NCI-H2029 treated with DMSO at 0.1 percent for 48 hours (cell line): ENCODE results near the gene CDH4.

ENCODE experiments used
- DNase-seq: peaks from one replicate; lab custom pipeline; 2025; lab: John Stamatoyannopoulos, UW

Gene CDH4

DNA sequence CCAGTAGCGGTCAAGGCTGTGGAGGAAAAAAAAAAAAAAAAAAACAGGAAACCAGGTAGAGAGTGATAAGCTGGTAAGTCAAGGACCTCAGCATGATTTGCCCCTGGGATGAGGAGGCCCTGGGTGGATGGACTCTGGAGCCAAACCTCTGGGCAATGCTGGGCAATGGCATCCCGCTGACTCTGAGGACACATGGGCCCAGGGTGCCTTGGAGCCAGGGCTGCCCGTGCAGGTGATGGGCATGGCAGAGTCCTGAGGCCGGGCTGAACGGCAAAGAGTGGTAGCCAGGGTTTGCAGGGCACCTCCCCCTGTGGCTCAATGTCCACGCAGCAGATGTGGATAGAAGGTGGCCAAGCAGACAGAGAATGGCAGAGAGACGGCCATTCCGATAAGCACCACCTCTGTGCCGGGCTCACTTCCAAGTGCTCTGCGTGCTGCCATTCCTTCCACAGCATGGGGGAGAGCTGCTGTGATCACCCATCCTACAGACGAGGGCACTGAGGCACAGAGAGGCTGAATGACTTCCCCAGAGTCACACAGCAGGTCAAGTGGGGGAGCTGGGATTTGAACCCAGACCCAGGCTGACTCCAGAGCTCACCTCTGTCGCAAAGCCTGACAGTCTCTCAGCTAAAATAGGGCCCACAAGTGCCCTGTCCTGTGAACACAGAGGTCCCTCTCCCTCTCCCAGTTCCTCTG lies 353.9 kb downstream of the CDH4 start:
- DNase-seq = no peak

DNA sequence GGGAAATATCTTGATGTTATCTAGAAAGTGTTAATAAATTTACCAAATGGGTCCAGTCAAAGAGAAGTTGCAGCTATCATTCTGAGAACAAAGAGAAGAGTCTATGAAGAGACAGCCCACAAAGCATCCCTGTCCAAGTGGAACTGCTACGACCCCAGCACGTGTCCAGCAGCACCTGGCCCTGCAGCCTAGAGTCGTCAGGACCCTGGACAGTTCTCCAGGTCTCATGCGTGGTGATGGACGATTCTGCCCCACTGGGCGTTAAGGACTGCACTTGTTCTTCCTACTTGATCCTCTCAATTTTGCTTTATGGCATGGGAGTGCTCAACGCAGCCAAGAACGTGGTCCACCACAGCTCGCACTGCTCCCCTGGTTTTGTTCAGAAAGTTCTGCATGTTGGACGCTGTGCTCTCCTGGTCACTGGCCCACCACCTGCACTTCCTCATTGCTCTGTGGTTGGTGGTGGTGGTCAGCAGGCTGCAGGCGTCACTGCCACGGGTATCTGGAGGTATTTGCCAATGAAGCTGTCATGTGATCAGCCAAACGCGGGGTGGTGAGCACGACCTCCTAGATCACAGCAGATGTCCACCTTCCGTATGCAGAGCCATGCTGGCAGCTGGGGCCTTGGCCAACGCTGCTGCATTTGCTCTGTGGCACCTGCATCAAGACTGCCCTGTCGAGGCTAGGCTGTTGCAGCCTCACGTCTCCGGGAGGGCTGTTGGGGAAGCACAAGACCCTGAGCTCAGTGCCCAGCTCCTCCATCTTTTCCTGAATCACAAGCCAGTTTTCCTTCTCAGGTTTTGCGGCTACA lies 356.4 kb downstream of the CDH4 start:
- no peak for DNase-seq

DNA sequence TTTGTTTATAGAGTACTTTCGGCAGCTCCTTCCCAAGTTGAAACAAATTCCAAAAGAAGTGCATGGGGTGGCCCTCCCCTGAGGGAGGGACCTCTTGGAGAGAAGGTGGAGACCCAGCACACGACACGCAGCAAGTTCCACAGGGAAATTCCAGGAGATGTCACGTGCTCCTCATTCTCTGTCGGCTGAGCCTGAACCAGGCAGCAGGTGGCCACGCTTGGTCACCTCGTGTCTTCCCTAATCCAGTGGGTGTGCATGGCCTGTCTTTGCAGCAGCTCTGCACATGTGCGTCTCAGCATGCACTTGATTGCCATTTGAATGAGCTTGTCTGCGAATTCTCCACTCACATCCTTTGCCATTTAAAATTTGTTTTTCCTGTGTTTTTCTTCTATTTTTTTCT lies 357.4 kb downstream of the CDH4 start:
- DNase-seq = no peak

DNA sequence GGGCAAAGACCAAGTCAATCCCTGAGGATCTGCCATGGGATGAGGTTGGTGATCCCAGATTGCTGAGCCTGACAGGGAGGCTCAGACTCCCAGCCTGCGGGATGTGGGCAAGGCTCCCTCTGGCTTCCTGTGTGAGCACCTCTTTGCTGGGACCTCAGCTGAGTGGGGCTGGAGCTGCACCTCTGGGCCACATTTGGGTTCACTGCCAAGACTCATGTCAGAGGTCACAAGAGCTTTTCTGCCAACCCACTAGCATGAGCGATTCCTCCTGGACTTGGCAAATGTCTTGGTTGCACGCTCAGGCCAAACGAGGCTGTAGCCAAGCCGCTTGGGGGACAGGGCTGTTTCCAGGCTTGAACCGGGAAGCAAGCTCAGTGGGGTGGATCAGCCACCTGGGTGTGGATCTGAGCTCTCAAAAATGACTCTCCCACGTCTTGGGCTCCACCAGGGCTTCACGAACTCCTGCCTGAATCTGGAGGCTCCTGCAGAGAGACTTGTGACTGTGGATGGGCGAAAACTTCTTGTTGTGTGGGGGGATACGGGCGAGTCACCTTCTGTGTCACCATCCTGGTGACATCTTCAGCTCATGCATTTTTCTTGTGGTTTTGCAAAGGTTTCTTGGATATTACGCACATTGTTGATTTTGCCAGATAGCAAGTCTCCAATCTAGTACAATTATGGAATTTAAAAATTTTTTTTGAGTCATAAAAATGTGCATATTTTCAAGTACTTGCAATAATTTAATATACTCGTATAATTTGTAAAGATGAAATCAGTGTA lies 359.5 kb downstream of the CDH4 start:
- DNase-seq = no peak

DNA sequence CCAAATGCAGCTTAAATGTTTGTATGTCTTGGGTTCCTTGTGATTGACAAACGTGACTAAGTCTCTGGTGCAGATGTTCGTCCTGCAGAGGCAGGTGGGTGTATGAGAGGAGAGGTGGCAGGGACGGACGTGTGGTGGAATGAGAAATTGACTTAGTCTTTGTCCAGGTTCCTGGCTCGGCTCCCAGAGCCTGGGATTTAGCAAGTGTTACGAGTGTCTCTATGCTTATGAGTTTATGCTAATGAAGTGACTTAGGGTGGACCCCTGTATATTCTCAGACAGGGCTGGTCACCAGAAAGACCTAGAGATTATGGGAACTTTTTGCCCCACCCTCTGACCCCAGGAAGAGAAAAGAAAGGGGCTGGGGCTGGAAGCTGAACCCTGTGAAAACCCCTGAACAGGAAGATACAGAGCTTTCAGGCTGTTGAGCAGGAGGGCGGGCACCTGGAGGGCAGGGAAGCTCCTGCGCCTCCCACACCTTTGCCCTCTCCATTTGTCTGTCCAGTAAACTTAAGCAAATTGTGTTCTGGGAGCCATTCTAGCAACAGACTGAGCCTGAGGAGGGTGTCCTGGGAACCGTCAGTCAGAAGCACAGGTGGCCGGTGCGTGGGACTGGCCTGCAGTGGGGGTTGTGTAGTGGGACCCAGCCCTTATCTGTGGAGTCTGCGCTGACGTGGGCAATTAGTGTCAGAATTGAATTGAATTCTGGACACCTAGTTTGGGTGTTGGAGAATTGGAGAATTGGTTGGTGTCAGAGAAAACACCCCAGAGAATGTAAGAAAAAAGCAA lies 362.1 kb downstream of the CDH4 start:
- DNase-seq = no peak

DNA sequence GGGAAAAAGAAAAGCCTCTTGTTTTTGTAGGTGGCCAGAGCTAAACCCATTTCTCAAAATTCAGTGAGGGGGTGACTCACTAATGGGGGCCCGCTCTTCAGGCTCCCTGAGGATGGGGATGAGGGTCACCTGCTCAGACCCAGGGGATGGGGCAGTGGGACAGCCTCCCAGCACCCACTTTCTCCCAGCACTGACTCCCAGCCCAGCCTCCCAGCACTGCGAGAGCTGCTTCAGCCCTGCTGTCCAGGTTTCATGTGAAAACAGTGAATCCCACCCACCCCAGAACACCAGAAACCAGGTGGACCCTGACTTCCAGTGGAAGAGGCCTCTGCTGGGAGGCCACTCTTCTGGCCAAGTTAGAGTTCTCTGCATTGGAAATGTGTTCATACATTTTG lies 362.6 kb downstream of the CDH4 start:
- DNase-seq = no peak

DNA sequence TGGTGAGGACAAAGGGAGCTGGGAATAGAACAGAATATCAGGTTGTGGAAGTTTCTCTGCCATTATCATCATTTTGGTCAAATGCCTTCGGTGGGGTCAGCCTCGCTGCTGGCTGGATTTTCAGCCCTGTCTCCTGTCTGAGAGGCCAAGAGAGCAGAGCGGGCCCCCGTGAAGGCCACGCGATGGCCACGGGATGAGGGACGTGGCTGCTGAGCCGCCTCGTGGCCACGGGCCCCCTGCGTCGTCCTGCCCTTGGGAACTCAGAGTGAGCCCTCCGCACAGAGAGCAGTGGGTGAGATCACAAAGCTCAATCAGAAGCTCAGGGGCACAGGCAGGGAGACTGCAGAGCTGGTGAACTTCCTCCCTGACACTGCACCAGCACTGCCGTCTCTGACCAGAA lies 363.7 kb downstream of the CDH4 start:
- no peak for DNase-seq

DNA sequence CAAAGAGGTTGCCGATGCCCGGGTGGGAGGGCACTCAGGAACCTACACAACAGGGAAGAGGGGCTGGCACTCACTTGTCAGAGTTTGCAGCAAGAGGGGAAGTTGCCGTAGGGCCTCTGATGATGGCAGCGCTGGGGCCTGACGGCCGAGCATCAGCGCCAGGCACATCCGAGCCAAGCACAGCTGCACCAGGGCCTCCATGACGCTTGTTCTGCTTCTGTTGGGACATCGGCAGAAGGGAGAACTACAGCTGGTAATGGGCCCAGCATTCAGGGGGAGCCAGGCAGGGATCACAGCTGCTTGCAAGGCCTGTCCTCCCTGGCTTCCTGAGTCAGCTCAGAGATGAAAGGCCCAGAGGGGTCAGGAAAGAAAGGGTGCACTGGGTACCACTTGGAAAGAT lies 367.7 kb downstream of the CDH4 start:
- no peak for DNase-seq

DNA sequence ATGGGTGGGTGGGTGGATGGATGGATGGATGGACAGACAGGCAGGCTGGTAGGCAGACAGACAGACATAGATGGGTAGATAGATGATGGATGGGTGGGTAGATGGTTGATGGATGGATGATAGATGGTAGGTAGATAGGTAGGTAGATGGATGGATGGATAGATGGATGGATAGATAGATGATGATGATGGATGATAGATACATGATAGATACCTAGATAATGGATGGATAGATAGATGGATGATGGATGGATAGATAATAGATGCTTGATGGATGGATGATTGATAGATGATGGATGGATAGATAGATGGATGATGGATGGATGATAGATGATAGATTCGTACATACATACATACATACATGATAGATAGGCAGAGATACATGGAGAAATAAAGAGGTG lies 368.1 kb downstream of the CDH4 start:
- DNase-seq = no peak

DNA sequence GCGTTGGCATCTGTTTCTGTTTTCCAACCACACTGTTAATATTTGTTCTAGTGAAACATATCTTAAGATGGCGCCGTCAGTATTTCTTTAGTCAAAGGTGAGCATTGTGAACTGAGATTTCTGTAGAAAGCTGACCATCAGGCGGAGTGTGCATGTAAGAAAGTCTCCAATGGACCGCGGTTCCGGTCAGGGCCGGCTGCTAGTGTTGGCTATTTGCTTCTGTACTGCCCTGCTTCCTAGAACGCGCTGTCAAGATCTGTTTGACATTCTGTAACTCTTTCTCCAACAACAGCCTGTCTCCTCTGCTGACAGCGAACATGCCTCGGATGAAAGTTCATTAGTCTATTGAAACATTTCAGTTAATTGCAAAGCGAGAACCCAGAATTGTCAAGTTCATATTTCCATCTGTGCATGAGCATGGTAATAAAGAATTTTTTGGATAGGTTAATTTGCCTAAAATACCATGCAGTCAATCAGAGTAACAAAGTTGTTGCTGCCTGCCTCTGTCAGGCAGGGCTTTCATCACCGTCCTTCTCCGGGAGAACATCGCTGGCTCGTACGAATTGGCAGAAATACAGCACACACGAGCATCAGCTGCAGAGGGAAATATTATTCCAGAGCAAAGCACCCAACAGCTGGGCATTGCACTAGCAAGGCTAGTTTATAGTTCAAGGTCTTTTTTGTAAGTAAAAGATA lies 369.1 kb downstream of the CDH4 start:
- no peak for DNase-seq

DNA sequence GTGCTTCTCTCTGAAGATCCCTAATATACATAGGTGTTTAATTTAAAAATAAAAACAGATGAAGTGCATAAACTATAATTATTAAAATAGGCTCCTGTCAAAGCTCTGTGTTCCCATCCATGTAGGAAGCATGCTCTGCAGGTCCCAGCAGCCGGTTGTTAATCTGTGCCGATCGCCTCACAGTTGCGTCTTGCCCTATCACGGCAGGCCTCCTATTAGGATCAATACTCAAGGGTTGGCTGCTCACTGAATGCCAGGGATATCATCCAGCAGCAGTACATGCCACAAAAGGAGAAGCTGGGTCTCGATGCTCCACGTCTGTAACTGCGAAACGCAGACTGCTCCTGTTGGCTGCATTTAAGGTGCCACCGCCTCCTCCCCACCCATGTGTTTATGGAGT lies 369.8 kb downstream of the CDH4 start:
- DNase-seq = no peak

DNA sequence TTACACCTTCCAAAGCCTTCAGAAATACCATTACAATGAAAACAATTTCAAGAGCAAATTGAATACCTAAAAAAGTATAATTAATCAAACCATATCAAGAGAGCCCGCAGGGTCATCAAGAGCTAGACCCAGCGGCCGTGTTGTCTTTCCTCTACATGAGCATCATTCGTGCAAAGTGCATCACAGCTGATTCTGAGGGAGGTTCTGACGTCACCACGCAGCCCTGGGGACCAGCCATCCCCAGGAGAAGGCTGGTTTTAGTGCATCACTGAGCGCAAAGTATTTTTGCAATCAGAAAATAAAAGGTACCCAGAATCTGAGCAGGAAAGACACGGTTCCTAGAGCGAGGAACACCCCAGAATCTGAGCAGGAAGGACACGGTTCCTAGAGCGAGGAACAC lies 371.4 kb downstream of the CDH4 start:
- DNase-seq = no peak

DNA sequence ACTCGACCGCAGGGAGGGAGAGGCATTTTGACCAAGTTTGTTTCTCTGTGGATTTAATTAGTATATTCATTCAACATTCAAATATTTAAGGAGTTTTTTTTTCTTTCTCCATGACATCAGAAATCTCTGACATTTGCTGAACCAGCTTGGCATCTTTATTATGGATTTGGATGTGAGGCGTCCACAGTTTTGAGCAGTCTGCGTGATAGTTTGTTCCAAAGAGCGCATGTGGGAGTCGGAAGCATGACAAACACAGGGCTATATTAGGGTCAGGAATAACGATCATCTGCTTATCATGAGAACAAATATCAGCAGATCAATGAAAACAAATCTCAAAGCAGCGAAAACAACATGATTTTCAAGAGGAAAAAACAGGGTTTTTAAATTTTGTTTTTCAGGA lies 373.2 kb downstream of the CDH4 start:
- DNase-seq = no peak

DNA sequence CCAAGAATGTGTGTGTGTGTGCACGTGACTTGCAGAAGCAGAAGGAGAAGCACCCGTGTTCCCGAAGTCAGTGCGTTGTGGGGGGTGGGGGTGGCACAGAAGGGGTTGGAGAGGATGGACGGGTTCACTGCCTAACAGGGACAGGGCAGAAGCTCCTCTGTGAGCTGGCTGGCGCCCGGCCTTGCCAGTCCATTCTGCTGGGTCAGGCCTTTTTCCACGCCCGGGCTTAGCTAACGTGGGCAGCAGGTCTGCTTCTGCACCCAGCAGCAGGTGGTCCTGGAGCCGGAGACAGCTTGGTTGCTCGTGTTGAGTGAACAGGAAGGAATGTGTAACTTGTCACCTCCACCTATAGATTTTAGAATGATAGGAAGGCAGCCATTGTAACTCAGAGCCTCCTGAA lies 374.4 kb downstream of the CDH4 start:
- no peak for DNase-seq

DNA sequence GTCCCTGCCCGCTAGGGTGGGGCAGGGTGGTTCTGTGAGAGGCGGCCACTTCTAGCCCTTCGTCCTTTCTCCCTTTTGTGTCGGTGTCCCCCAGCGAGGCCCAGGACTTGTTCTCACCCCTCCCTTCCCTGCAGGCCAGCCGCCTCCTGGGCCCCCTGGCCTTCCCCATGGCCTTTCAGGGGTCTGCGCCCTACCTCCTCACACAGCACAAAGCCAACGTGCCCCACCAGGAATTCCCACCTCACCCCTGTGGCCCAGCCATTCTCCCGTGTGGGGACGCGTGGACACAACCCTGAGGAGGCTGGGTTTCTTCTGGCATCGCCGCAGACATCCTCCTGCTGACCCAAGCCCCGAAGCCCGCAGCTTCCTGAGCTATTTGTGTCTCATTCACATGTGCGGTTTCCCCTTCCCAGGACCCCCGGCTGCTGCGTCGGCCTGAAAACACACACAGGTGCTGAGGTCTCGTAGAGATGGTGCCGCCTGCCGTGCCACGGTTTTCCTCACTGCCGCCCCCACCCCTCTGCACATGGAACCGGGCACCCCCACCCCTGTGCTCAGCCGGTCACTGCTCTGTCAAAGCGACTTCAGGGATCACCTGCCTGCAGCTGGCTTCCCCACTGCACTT lies 375.8 kb downstream of the CDH4 start:
- DNase-seq = no peak

DNA sequence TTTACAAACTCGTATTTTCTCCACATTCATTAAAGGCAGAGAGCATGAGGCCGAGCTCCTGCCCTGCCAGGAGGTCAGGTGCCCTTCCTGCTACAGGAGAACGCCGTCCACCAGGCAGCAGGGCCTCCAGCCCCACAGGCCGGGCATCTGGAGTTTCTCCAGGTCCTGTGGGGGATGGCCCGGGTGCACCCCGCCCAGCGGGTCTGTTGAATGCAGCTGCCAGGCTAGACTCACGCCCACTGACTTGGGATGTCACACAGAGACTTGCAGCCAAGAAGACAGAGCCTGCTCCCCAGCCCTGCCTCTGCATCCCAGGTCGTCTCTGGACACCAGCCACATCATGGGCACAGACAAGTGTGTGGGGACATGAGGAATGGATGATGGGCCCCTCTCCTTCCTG lies 376.4 kb downstream of the CDH4 start:
- DNase-seq = no peak

DNA sequence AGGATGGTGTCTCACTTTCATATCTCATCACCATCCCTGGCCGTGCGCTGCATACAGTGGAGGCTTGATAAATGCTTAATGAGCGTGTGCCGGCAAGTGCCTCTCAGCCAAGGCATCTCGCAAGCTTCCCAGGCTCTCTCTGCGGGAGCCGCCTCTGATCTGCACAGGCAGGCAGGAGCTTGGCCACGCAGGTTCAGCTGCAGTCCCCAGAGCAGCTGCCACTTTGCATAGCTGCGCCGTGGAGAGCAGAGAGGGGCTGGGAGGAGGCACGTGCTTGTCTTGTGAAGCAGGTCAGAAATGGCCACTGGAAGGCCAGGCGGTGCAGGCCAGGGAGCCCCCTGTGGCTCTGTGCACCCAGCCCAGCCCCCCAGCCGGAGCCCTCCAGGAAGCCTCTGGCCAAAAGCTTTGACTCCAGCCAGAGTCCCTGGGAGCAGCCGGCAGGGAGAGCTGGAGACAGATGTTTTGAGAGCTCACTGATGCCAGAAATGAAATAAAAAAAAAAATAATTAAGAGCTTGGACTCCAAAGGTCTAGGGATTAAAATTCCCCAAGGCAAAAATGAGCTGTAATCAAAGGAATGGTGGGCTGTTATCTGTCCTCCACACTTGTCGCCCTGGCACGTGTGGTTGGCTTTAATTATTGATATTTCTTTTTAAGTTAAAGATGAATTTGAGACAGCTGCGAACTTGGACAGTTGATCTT lies 377.0 kb downstream of the CDH4 start:
- no peak for DNase-seq

DNA sequence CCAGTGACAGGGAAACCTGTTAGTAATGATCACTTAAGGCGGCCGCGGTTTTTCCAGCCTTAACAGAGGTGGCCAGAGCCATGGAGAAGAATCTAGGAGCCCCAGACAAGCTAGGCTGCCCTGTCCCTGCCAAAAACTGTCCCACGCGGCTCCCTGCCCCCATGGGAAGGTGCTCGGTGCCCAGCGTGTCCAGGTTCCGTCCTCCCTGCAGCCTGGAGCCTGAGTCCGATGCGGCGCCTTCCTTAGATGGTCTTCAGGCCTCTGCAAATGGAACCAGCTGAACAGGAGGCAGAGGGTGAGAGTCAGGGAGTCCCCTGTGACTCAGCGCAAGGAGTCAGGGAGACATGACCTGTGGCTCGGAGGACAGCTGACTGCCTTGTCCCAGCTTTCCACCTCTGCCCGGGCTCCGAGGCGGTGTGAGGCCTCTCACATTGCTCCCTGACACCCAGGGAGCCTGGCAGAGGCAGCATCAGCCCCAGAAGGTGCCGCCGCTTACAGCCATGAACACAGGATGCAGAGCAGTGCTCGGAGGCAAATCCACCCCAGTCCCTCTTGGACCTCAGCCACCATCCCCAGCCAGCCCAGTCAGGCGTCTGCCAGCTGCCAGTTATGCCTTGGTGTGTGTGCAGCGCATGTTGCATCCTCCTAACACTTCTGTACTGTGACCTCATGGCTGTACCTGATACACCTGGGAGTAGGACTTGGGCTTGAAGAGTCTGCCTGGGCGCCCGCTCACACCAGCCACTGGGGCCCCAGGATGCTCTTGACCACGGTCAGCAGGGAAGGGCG lies 377.7 kb downstream of the CDH4 start:
- DNase-seq = no peak

DNA sequence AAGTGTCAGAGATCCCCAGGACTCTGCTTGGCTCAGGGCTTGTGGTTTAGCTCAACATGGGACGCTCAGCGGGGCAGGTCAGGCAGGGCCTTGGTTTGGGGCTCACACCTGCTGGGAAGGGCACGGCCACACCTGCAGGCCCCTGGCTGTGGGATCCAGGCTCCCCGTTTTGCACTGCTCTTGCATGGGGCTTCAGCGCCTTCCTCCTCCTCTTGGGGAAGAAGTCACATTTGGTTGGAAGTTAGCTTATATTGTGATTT lies 378.3 kb downstream of the CDH4 start:
- no peak for DNase-seq

DNA sequence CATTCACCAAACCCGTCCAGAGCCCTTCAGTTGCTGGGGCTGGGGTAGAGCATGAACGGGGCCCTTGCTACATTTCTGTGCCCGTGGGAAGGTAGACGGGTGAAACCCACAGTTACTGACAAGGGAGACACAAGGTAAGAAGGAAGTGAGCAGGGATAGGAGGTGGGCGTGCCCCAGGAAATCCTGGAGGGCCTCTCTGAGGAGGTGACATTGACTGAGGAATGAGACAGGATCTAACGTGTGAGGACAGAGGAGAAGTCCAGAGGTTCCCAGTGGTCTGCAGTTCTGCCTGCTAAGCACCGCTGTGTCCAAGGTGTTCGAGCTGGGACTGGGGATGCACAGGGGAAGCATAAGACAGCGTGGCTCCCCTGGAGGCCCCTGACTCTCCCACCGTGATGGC lies 378.8 kb downstream of the CDH4 start:
- no peak for DNase-seq
